SU-DHL-6 (cell line): ENCODE measurements around the gene PARP14.
A peak's percentile ranks its signal among the peaks of the same experiment; 100 is the strongest.

ENCODE experiments used
- H2AFZ ChIP-seq: fragments of 200-600 bp; sonication (generic); 2 replicates; pipeline ENCODE4 v1.6.1; 2014; ENCODE audit warnings: low read depth, mild to moderate bottlenecking, moderate library complexity, mixed read lengths, antibody characterized with exemption, low read length; ENCODE audit not compliant: severe bottlenecking
- H3F3A ChIP-seq: fragments of 200-600 bp; shearing (Covaris generic); 2 replicates; pipeline ENCODE4 v1.6.0; 2016; ENCODE audit warnings: antibody characterized with exemption, mild to moderate bottlenecking; ENCODE audit not compliant: insufficient read depth
- H3K27ac ChIP-seq: fragments of 200-600 bp; sonication (generic); 2 replicates; pipeline ENCODE4 v1.5.1; 2016; ENCODE audit warnings: low read depth, mild to moderate bottlenecking, low read length, moderate library complexity, mixed read lengths
- H3K27me3 ChIP-seq: fragments of 200-600 bp; sonication (generic), shearing (Covaris generic); 2 replicates; pipeline ENCODE4 v1.6.0; 2014; ENCODE audit warnings: mild to moderate bottlenecking, low read length
- H3K36me3 ChIP-seq: fragments of 200-600 bp; sonication (generic); 2 replicates; pipeline ENCODE4 v1.6.1; 2014; ENCODE audit warnings: mild to moderate bottlenecking, low read length, mixed read lengths
- H3K4me2 ChIP-seq: fragments of 300-600, 200-600 bp; shearing (Covaris generic), sonication (generic); 2 replicates; pipeline ENCODE4 v1.6.0; 2014; ENCODE audit warnings: low read length, low read depth, mild to moderate bottlenecking; ENCODE audit not compliant: poor library complexity, severe bottlenecking
- H3K4me3 ChIP-seq: fragments of 200-600 bp; sonication (generic); 2 replicates; pipeline ENCODE4 v1.5.1; 2014; ENCODE audit warnings: antibody characterized with exemption, low read length, mild to moderate bottlenecking, mixed read lengths; ENCODE audit not compliant: insufficient read depth, poor library complexity, severe bottlenecking
- H3K79me2 ChIP-seq: fragments of 200-600 bp; sonication (generic); 2 replicates; pipeline ENCODE4 v1.6.1; 2014; ENCODE audit warnings: mild to moderate bottlenecking, low read length, moderate library complexity; ENCODE audit not compliant: insufficient read depth
- H3K9ac ChIP-seq: fragments of 200-600 bp; sonication (generic); 2 replicates; pipeline ENCODE4 v1.7.0; 2014; ENCODE audit warnings: mild to moderate bottlenecking, low read length
- H3K9me2 ChIP-seq: fragments of 200-600 bp; sonication (generic); replicated peaks from 2 replicates; pipeline ENCODE4 v1.6.1; 2014; ENCODE audit warnings: low read length; ENCODE audit not compliant: insufficient read depth
- H3K9me3 ChIP-seq: fragments of 200-600 bp; sonication (generic); 2 replicates; pipeline ENCODE4 v1.6.1; 2014; ENCODE audit warnings: low read length, mixed read lengths; ENCODE audit not compliant: insufficient read depth
- H4K20me1 ChIP-seq: fragments of 200-600 bp; sonication (generic); 2 replicates; pipeline ENCODE4 v1.6.1; 2014; ENCODE audit warnings: low read depth, mild to moderate bottlenecking, antibody characterized with exemption, low read length, moderate library complexity, mixed read lengths
- CTCF ChIP-seq: fragments of 200-600 bp; sonication (generic); IDR thresholded peaks from one replicate; pipeline ENCODE4 v1.5.1; 2017; ENCODE audit warnings: antibody characterized with exemption, mild to moderate bottlenecking, low read length, moderate library complexity; ENCODE audit not compliant: insufficient read depth, poor library complexity, severe bottlenecking
- EZH2phosphoT487 ChIP-seq: fragments of 200-600 bp; sonication (generic), shearing (Covaris generic); conservative IDR thresholded peaks from 2 replicates; pipeline ENCODE4 v1.6.1; 2018; ENCODE audit warnings: mild to moderate bottlenecking, antibody characterized with exemption, low read length, moderate library complexity, mixed read lengths

The PARP14 gene

GRCh38 chr3:122680475-122681283 is at the start of gene PARP14:
PARP14 (plus strand) TSS chr3:122680839; CDS start chr3:122680884, 45 bp downstream.
- Histone ChIP-seq H3K36me3 (no peaks in the 10 kb centered on the region), H3K27ac (no peak within 1 kb of the TSS), H3K9me3 (no peaks in the 10 kb centered on the region), H3K27me3 (no peaks in the 10 kb centered on the region), H3K9ac (peak within 1 kb of the TSS; percentile 35; the same call in 1 of the 2 replicates), H3F3A (no peaks in the 10 kb centered on the region), H3K4me3 (peak within 1 kb of the TSS; percentile 47), H3K4me2 (peak within 1 kb of the TSS; percentile 56), H3K79me2 (no peaks in the 10 kb centered on the region), H3K9me2 (no peaks in the 10 kb centered on the region), H2AFZ (peak within 1 kb of the TSS; percentile 67), H4K20me1 (no peaks in the 10 kb centered on the region)
- TF ChIP-seq EZH2phosphoT487 (no peak), CTCF (no peak)

- Histone ChIP-seq H3K9me3 (no peaks in the 10 kb centered on the region), H3F3A (no peaks in the 10 kb centered on the region), H3K36me3 (no peaks in the 10 kb centered on the region), H3K9me2 (no peaks in the 10 kb centered on the region), H3K27me3 (no peaks in the 10 kb centered on the region), H3K79me2 (no peaks in the 10 kb centered on the region), H3K4me2 (no peak overlapping the region), H2AFZ (no peak overlapping the region), H3K4me3 (no peak overlapping the region), H4K20me1 (no peaks in the 10 kb centered on the region), H3K9ac (no peak overlapping the region), H3K27ac (no peak overlapping the region)
- TF ChIP-seq EZH2phosphoT487 (no peak), CTCF (no peak)
These were observed 44.9 kb upstream of the PARP14 start for GRCh38 chr3:122635789-122636188.

- no peaks in the 10 kb centered on the region for H3K9me3 ChIP-seq
- H3K4me2 ChIP-seq, result no peak overlapping the region
- no peaks in the 10 kb centered on the region for H3K9me2 ChIP-seq
- no peaks in the 10 kb centered on the region for H4K20me1 ChIP-seq
- no peaks in the 10 kb centered on the region for H3K79me2 ChIP-seq
- H3K36me3 ChIP-seq, result no peaks in the 10 kb centered on the region
- H3K27me3 ChIP-seq, result no peaks in the 10 kb centered on the region
- H3F3A ChIP-seq, result no peaks in the 10 kb centered on the region
- H2AFZ ChIP-seq, result no peak overlapping the region
- H3K27ac ChIP-seq, result no peak overlapping the region
- H3K9ac ChIP-seq, result no peak overlapping the region
- no peak for TF ChIP-seq EZH2phosphoT487
- TF ChIP-seq CTCF, result no peak
- H3K4me3 ChIP-seq, result no peak overlapping the region
These were observed 43.9 kb upstream of the PARP14 start for GRCh38 chr3:122636697-122637096.
